ENCODE data around the gene SEMA3G.
A peak's percentile ranks its signal among the peaks of the same experiment; 100 is the strongest.

The SEMA3G gene

DNA sequence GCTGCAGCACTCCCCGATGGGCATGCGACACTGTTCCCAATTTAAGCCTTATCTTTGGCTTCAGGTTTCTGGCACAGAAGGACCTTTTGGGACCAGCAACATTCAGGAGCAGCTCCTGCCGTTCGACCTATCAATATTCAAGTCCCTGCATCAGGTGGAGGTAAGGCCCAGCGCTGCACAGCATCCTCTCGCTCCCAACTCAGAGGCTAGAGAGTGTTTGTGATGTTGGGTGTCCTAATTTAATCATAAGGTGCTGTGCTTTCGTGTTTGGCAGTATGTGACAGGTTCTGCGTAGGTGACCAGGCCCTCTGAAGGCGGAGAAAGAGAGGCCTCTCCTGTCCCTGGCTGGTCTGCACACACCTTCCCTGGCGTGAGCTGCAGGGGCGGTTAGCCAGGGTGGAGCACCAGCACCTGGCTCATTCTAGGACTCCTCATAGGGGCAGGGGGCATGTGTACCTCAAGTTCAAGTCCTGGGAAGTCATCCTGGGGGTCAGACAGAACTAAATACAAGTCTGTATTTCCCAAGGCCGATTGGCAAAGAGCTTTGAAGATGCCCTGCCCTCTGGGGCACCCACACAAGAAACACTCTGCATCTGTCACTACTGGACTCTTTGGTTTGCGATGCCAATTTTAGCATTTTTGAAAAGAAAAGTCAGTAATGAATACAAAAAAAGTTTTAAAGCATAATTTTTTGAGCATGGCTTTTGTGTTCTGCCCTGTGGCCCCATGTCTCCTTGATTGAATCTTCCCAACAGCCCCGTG is 27.5 kb upstream of the SEMA3G start:
- peaks cover 75% of the 10 kb centered on the region for H3K36me3 ChIP-seq (ENCODE audit: insufficient read depth, low read depth, low read length)
- H3K27me3 ChIP-seq (ENCODE audit: insufficient read depth, low read length): no peaks in the 10 kb centered on the region
- no peak overlapping the region for H3K27ac ChIP-seq (ENCODE audit: low read length)
- no peak overlapping the region for H3K4me3 ChIP-seq (ENCODE audit: low read length)
- H3K4me1 ChIP-seq (ENCODE audit: insufficient read depth, low read length): no peaks in the 10 kb centered on the region
- no peak overlapping the region for H3K9ac ChIP-seq (ENCODE audit: low read depth, low read length)
- no peaks in the 10 kb centered on the region for H3K9me3 ChIP-seq (ENCODE audit: insufficient read depth, low read depth, low read length)

DNA sequence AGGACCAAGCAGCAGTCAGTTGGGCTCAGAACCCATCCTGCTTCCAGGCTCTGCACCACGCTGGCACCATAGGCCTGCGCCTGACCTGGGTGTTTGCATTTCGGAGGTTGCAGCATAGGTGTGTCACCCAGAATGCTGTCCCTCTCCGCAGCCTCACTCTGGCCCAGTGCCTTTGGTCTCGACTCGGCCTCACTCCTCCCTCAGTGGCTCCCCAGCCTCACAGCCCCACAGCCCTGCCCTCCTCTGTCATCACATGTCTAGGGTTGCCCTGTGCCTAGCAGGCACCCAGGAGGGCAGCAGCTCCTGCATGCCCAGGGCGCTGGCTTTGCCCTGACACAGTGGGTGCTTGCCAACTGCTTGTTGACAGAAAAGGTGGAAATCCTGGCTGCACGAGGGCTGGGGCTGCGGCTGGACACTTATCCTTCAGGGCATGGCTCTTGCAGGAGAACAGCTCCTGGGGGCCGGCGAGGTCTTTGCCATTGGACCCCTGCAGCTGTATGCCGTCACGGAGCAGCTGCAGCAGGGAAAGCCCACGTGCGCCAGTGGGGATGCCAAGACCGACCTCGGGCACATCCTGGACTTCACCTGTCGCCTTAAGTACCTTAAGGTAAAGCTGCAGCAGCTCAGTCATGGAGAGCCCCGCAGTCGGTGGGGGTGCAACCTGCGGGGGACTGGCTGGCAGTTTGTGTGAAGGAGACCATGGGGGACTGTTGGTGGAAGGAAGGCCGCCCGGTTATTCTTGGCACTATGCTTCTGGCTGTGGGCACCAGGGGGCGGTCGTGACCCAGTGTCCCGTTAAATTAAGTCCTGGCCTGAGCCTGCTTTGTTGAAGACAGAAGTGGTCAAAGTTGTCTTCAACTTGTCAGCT is 26.7 kb upstream of the SEMA3G start:
- no peak overlapping the region for H3K27ac ChIP-seq (ENCODE audit: low read length)
- H3K4me1 ChIP-seq (ENCODE audit: insufficient read depth, low read length): no peaks in the 10 kb centered on the region
- H3K27me3 ChIP-seq (ENCODE audit: insufficient read depth, low read length): no peaks in the 10 kb centered on the region
- no peaks in the 10 kb centered on the region for H3K9me3 ChIP-seq (ENCODE audit: insufficient read depth, low read depth, low read length)
- no peak overlapping the region for H3K9ac ChIP-seq (ENCODE audit: low read depth, low read length)
- H3K36me3 ChIP-seq (ENCODE audit: insufficient read depth, low read depth, low read length): peaks cover 72% of the 10 kb centered on the region
- H3K4me3 ChIP-seq (ENCODE audit: low read length): no peak overlapping the region

GRCh38 chr3:52470920-52471319 is 26.0 kb upstream of the SEMA3G start:
- H3K27ac ChIP-seq (ENCODE audit: low read length): no peak overlapping the region
- H3K9me3 ChIP-seq (ENCODE audit: insufficient read depth, low read depth, low read length): no peaks in the 10 kb centered on the region
- no peak overlapping the region for H3K9ac ChIP-seq (ENCODE audit: low read depth, low read length)
- H3K4me3 ChIP-seq (ENCODE audit: low read length): no peak overlapping the region
- H3K4me1 ChIP-seq (ENCODE audit: insufficient read depth, low read length): no peaks in the 10 kb centered on the region
- peaks cover 70% of the 10 kb centered on the region for H3K36me3 ChIP-seq (ENCODE audit: insufficient read depth, low read depth, low read length)
- H3K27me3 ChIP-seq (ENCODE audit: insufficient read depth, low read length): no peaks in the 10 kb centered on the region

DNA sequence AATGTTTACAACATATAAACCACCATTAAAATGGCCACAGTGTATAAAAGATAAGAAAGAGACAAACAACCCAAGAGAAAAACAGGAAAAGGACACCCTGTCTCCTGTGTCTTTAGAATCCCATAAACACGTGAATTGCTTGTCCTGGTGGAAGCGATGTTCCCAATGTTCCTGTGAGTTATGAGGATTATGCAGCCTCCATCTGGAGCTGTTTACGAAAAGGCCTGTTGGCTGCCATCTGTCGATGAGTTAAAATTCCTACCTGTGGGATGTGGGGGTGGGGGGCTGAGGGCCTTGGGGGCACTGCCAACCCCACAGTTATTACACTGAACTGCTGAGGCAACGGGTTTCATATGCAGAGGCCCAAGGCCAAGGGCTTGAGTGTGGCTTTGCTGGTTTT is 24.1 kb upstream of the SEMA3G start:
- no peak overlapping the region for H3K27ac ChIP-seq (ENCODE audit: low read length)
- no peak overlapping the region for H3K4me3 ChIP-seq (ENCODE audit: low read length)
- no peaks in the 10 kb centered on the region for H3K4me1 ChIP-seq (ENCODE audit: insufficient read depth, low read length)
- H3K36me3 ChIP-seq (ENCODE audit: insufficient read depth, low read depth, low read length): peaks cover 72% of the 10 kb centered on the region
- no peak overlapping the region for H3K9ac ChIP-seq (ENCODE audit: low read depth, low read length)
- no peaks in the 10 kb centered on the region for H3K9me3 ChIP-seq (ENCODE audit: insufficient read depth, low read depth, low read length)
- H3K27me3 ChIP-seq (ENCODE audit: insufficient read depth, low read length): no peaks in the 10 kb centered on the region

- Histone ChIP-seq H3K4me1 (ENCODE audit: insufficient read depth, low read length) (no peaks in the 10 kb centered on the region), H3K36me3 (ENCODE audit: insufficient read depth, low read depth, low read length) (peaks cover 69% of the 10 kb centered on the region), H3K9me3 (ENCODE audit: insufficient read depth, low read depth, low read length) (no peaks in the 10 kb centered on the region), H3K9ac (ENCODE audit: low read depth, low read length) (no peak overlapping the region), H3K27ac (ENCODE audit: low read length) (no peak overlapping the region), H3K27me3 (ENCODE audit: insufficient read depth, low read length) (no peaks in the 10 kb centered on the region), H3K4me3 (ENCODE audit: low read length) (no peak overlapping the region)
Measured at GRCh38 chr3:52468336-52468735, 23.4 kb upstream of the SEMA3G start.

DNA sequence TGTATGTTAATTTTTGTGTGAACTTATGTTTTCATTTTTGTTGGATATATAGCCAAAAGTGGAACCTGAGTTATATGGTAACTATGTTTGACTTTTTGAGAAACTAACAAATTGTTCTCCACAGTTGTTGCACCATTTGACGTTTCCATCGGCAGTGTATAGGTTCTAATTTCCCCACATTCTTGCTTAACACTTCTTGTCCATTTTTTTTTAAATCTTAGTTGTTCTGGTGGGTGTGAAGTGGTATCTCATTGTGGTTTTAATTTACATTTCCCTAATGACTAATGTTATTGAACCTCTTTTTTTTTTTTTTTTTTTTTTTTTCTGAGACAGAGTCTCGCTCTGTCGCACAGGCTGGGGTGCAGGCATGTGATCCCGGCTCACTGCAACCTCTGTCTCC is 18.5 kb upstream of the SEMA3G start:
- Histone ChIP-seq H3K36me3 (ENCODE audit: insufficient read depth, low read depth, low read length) (peaks cover 83% of the 10 kb centered on the region), H3K4me1 (ENCODE audit: insufficient read depth, low read length) (no peaks in the 10 kb centered on the region), H3K9ac (ENCODE audit: low read depth, low read length) (no peak overlapping the region), H3K9me3 (ENCODE audit: insufficient read depth, low read depth, low read length) (no peaks in the 10 kb centered on the region), H3K27me3 (ENCODE audit: insufficient read depth, low read length) (no peaks in the 10 kb centered on the region), H3K4me3 (ENCODE audit: low read length) (no peak overlapping the region), H3K27ac (ENCODE audit: low read length) (no peak overlapping the region)

DNA sequence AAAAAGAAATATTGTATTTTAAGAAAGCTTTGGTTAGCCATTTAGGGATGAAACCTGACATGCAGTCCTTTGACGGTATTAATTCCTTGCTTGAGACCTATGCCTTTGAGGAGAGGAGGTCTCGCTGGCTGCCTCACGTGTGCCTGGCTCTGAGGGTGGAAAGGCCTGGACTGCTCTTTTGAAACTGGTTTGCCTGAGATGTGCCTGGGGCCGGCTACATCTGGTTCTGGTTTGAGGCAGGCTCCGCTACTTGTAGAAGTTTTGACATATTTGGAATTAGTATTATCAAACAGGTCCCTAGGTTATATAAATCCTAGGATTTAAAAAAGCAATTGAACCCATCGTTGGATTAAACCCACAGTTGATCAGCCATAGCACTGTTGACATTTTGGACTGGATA is 17.0 kb upstream of the SEMA3G start:
- H3K4me3 ChIP-seq (ENCODE audit: low read length): no peak overlapping the region
- no peak overlapping the region for H3K9ac ChIP-seq (ENCODE audit: low read depth, low read length)
- H3K9me3 ChIP-seq (ENCODE audit: insufficient read depth, low read depth, low read length): no peaks in the 10 kb centered on the region
- peaks cover 88% of the 10 kb centered on the region for H3K36me3 ChIP-seq (ENCODE audit: insufficient read depth, low read depth, low read length)
- H3K27me3 ChIP-seq (ENCODE audit: insufficient read depth, low read length): no peaks in the 10 kb centered on the region
- H3K27ac ChIP-seq (ENCODE audit: low read length): no peak overlapping the region
- H3K4me1 ChIP-seq (ENCODE audit: insufficient read depth, low read length): no peaks in the 10 kb centered on the region

DNA sequence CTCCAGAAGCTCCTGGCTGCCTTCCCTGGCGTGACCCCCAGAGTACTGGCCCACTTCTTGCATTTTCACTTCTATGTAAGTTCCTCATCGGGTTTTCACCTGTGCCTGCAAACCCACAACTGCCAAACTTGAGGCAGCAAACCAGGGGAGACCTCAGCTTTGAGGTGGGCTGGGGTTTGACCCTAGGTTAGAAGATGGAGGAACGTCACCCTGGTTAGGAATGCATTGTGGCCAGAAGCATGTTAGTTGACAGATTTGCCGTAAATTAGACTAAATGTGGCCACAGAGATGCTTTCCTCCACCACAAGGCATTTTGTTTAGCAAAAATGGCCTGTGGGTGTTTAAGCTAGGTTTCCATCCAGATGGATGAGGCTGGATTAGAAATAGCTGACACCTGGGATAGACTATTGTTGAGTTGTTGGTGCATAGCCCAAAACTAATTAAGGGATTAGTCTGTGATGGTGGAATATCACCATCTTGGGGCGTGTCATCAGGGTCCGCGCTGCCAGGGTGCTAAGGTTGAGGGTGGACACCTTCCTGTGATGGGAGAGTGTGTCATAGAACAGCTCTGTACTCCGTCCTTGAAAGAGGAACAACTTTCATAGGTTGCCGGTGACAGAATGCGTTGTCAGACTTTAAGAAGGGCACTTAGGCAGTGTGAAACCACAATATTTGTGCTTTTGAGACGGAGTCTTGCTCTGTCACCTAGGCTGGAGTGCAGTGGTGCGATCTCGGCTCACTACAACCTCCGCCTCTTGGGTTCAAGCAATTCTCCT is 14.1 kb upstream of the SEMA3G start:
- Histone ChIP-seq H3K4me3 (ENCODE audit: low read length) (no peak overlapping the region), H3K9ac (ENCODE audit: low read depth, low read length) (no peak overlapping the region), H3K27ac (ENCODE audit: low read length) (no peak overlapping the region), H3K4me1 (ENCODE audit: insufficient read depth, low read length) (peaks cover 2% of the 10 kb centered on the region; the same call in 1 of the 2 replicates), H3K36me3 (ENCODE audit: insufficient read depth, low read depth, low read length) (peaks cover 62% of the 10 kb centered on the region), H3K9me3 (ENCODE audit: insufficient read depth, low read depth, low read length) (no peaks in the 10 kb centered on the region), H3K27me3 (ENCODE audit: insufficient read depth, low read length) (no peaks in the 10 kb centered on the region)

- Histone ChIP-seq H3K36me3 (ENCODE audit: insufficient read depth, low read depth, low read length) (peaks cover 57% of the 10 kb centered on the region), H3K27ac (ENCODE audit: low read length) (no peak overlapping the region), H3K27me3 (ENCODE audit: insufficient read depth, low read length) (no peaks in the 10 kb centered on the region), H3K4me1 (ENCODE audit: insufficient read depth, low read length) (peaks cover 2% of the 10 kb centered on the region; the same call in 1 of the 2 replicates), H3K9me3 (ENCODE audit: insufficient read depth, low read depth, low read length) (no peaks in the 10 kb centered on the region), H3K4me3 (ENCODE audit: low read length) (no peak overlapping the region), H3K9ac (ENCODE audit: low read depth, low read length) (no peak overlapping the region)
Measured at GRCh38 chr3:52458031-52458760, 13.3 kb upstream of the SEMA3G start.

- Histone ChIP-seq H3K4me1 (ENCODE audit: insufficient read depth, low read length) (peaks cover 2% of the 10 kb centered on the region; the same call in 1 of the 2 replicates), H3K4me3 (ENCODE audit: low read length) (peak overlapping the region; percentile 98), H3K9ac (ENCODE audit: low read depth, low read length) (peak overlapping the region; percentile 73; the same call in 1 of the 2 replicates), H3K36me3 (ENCODE audit: insufficient read depth, low read depth, low read length) (peaks cover 43% of the 10 kb centered on the region), H3K27me3 (ENCODE audit: insufficient read depth, low read length) (no peaks in the 10 kb centered on the region), H3K27ac (ENCODE audit: low read length) (no peak overlapping the region), H3K9me3 (ENCODE audit: insufficient read depth, low read depth, low read length) (no peaks in the 10 kb centered on the region)
Measured at GRCh38 chr3:52456800-52457183, 11.9 kb upstream of the SEMA3G start.
